A673 (cell line): ENCODE data around the gene PUM1.
"Not testable (repeated sequence)": the region's sequence is repeated elsewhere in the genome, so short reads cannot be mapped to it uniquely, and the experiment has no call there.

Source experiments
- CTCF ChIP-seq: fragments of 300-800, 200-600 bp; sonication (generic); conservative IDR thresholded peaks from 2 replicates; pipeline ENCODE4 v1.5.1; 2017; ENCODE audit warnings: low read depth, mild to moderate bottlenecking, antibody characterized with exemption, low read length, moderate library complexity, mixed read lengths
- EZH2 ChIP-seq: fragments of 200-600 bp; sonication (generic); IDR thresholded peaks from 2 replicates; pipeline ENCODE4 v1.6.1; 2017; ENCODE audit warnings: borderline replicate concordance, low read depth, mild to moderate bottlenecking, mixed read lengths, antibody characterized with exemption, low read length; ENCODE audit not compliant: poor library complexity, severe bottlenecking

- TF ChIP-seq CTCF, EZH2: not testable (repeated sequence)
Observed at GRCh38 chr1:30948813-30949486, 116.6 kb downstream of the PUM1 start.
